Measurements from ENCODE around the gene PRRC2B. TPM values are rescaled to one million over a fixed set of nuclear protein-coding genes. Genes with fewer than 3 reads are reported as not detected.

PRRC2B gene
- total RNA-seq, 1 experiment from 2014 or later, result 200 TPM

DNA sequence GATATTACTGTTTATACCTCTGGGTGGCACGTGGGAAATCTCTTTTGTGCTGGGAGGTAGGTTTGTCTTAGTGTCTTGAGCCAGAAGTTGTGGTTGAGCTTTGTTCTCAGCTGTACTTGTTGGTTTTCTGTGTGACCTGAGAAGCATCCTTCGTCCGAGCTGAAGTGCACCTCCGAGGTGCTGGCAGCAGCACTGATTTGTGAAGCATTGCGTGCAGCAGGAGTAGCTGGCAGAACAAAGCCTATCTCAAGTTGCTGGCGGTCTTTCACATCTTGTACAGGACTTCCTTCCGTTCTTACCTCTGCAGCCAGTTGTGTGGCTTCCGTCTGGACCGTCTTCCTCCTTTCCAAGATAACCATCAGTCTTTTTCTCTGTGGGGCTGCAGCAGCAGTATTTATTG is 4.3 kb downstream of the PRRC2B start:
- Histone ChIP-seq H3K4me3 (ENCODE audit: low read depth in 2 of 2, low read length in 2 of 2) (peak overlapping the region; percentile 7 to 21; a peak in 3 of 4 replicates), H3K4me1 (ENCODE audit: control insufficient read depth, insufficient read depth, low read length) (peaks cover 39% of the 10 kb centered on the region), H3K27me3 (ENCODE audit: control insufficient read depth, insufficient read depth, low read length) (no peaks in the 10 kb centered on the region), H3K36me3 (ENCODE audit: control insufficient read depth, insufficient read depth, low read length) (peaks cover 2% of the 10 kb centered on the region), H3K27ac (ENCODE audit: low read length) (peak overlapping the region; percentile 79), H3K9me3 (ENCODE audit: control insufficient read depth, insufficient read depth, low read depth, low read length) (no peaks in the 10 kb centered on the region)
- BruUV-seq (replicated peaks), result no TSS peak
- ChIA-PET POLR2A (no interaction called here), CTCF (interaction anchor here (0.6 kb wide), 1 partner anchor 25 kb away, joined by 13 read pairs; no protein-coding TSS in a partner anchor)
- TF ChIP-seq, protein P1, sequence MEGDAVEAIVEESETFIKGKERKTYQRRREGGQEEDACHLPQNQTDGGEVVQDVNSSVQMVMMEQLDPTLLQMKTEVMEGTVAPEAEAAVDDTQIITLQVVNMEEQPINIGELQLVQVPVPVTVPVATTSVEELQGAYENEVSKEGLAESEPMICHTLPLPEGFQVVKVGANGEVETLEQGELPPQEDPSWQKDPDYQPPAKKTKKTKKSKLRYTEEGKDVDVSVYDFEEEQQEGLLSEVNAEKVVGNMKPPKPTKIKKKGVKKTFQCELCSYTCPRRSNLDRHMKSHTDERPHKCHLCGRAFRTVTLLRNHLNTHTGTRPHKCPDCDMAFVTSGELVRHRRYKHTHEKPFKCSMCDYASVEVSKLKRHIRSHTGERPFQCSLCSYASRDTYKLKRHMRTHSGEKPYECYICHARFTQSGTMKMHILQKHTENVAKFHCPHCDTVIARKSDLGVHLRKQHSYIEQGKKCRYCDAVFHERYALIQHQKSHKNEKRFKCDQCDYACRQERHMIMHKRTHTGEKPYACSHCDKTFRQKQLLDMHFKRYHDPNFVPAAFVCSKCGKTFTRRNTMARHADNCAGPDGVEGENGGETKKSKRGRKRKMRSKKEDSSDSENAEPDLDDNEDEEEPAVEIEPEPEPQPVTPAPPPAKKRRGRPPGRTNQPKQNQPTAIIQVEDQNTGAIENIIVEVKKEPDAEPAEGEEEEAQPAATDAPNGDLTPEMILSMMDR (IDR thresholded peaks at IDR 0.05), result no peak
- peak; percentile 69 for TF ChIP-seq TCF7L2 (IDR thresholded peaks at IDR 0.05; ENCODE audit: low read depth, low read length)
- DNase-seq (ENCODE audit: low read depth, low spot score) (no peak), ATAC-seq (no peak)
- intact Hi-C loops (cut with micrococcal nuclease; ENCODE audit: unreplicated experiment), result no loop called here
- in situ Hi-C loops (cut with HindIII; ENCODE audit: low pct_unique_long_range_greater_than_20kb, low sequenced_read_pairs), result no loop called here

DNA sequence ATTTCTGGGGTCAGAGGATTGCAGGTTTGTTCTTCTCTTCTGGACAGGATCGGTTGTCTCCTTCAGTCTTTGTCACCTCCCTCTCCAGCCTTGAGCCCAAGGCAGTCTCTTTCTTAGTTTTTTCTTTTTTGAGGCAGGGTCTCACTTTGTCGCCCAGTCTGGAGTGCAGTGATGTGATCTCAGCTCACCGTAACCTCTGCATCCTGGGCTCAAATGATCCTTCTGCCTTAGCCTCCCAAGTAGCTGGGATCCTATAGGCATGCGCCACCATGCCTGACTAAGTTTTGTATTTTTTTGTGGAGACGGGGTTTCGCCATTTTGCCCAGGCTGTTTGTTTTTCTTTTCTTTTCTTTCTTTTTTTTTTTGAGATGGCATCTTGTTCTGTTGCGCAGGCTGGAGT is 6.1 kb downstream of the PRRC2B start:
- ATAC-seq (no peak), DNase-seq (ENCODE audit: low read depth, low spot score) (no peak)
- Histone ChIP-seq H3K27ac (ENCODE audit: low read length) (no peak overlapping the region), H3K9me3 (ENCODE audit: control insufficient read depth, insufficient read depth, low read depth, low read length) (no peaks in the 10 kb centered on the region), H3K4me1 (ENCODE audit: control insufficient read depth, insufficient read depth, low read length) (peaks cover 55% of the 10 kb centered on the region), H3K36me3 (ENCODE audit: control insufficient read depth, insufficient read depth, low read length) (no peaks in the 10 kb centered on the region; the same call in none of the 2 replicates), H3K27me3 (ENCODE audit: control insufficient read depth, insufficient read depth, low read length) (no peaks in the 10 kb centered on the region), H3K4me3 (ENCODE audit: low read depth in 2 of 2, low read length in 2 of 2) (no peak overlapping the region)
- intact Hi-C loops (cut with micrococcal nuclease; ENCODE audit: unreplicated experiment) (no loop called here), in situ Hi-C loops (cut with HindIII; ENCODE audit: low pct_unique_long_range_greater_than_20kb, low sequenced_read_pairs) (no loop called here)
- BruUV-seq (replicated peaks), result no TSS peak
- ChIA-PET CTCF (no interaction called here), POLR2A (no interaction called here)
- TF ChIP-seq, protein P1 (IDR thresholded peaks at IDR 0.05), result no peak
- TF ChIP-seq TCF7L2 (IDR thresholded peaks at IDR 0.05; ENCODE audit: low read depth, low read length) (no peak), SIN3A (IDR thresholded peaks at IDR 0.05; ENCODE audit: borderline replicate concordance, insufficient read depth, low read depth, low read length) (no peak), POLR2AphosphoS5 (IDR thresholded peaks at IDR 0.05; ENCODE audit: low read depth, low read length) (no peak)
- TF ChIP-seq, protein P2, sequence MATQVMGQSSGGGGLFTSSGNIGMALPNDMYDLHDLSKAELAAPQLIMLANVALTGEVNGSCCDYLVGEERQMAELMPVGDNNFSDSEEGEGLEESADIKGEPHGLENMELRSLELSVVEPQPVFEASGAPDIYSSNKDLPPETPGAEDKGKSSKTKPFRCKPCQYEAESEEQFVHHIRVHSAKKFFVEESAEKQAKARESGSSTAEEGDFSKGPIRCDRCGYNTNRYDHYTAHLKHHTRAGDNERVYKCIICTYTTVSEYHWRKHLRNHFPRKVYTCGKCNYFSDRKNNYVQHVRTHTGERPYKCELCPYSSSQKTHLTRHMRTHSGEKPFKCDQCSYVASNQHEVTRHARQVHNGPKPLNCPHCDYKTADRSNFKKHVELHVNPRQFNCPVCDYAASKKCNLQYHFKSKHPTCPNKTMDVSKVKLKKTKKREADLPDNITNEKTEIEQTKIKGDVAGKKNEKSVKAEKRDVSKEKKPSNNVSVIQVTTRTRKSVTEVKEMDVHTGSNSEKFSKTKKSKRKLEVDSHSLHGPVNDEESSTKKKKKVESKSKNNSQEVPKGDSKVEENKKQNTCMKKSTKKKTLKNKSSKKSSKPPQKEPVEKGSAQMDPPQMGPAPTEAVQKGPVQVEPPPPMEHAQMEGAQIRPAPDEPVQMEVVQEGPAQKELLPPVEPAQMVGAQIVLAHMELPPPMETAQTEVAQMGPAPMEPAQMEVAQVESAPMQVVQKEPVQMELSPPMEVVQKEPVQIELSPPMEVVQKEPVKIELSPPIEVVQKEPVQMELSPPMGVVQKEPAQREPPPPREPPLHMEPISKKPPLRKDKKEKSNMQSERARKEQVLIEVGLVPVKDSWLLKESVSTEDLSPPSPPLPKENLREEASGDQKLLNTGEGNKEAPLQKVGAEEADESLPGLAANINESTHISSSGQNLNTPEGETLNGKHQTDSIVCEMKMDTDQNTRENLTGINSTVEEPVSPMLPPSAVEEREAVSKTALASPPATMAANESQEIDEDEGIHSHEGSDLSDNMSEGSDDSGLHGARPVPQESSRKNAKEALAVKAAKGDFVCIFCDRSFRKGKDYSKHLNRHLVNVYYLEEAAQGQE (IDR thresholded peaks at IDR 0.05; ENCODE audit: insufficient read depth in 1 of 2, low read depth in 2 of 2, low read length in 1 of 2), result no peak

Data from Panc1 (cell line).